Tibial artery (tissue), 4 donors: ENCODE measurements around the gene YWHAQ.
"Not testable (repeated sequence)": the region's sequence is repeated elsewhere in the genome, so short reads cannot be mapped to it uniquely, and the experiment has no call there.

Experiments
- DNase-seq, 2 donors: peaks; one replicate each; pipeline ENCODE4 v3.0.0-alpha.2; 2019
- H3K27ac ChIP-seq, 2 donors: fragments of 200-600 bp; sonication (generic) in 1 of 2; 1 replicate in 1 of 2; 2 replicates in 1 of 2; pipeline ENCODE4 v1.5.1; 2018 to 2019; ENCODE audit warnings: mild to moderate bottlenecking in 1 of 2
- H3K27me3 ChIP-seq, 2 donors: fragments of 200-600 bp; sonication (generic) in 1 of 2; one replicate each; pipeline versions ENCODE4 v1.5.1 to v1.6.0; 2016 to 2019
- H3K36me3 ChIP-seq, 3 donors: fragments of 200-600 bp; sonication (generic) in 2 of 3; one replicate each; pipeline ENCODE4 v1.5.1; 2016 to 2019; ENCODE audit warnings: mild to moderate bottlenecking in 2 of 3
- H3K4me1 ChIP-seq, 4 donors: fragments of 200-600 bp; sonication (generic) in 2 of 4; 1 replicate in 3 of 4; 2 replicates in 1 of 4; pipeline ENCODE4 v1.5.1; 2016 to 2019
- H3K4me3 ChIP-seq, 2 donors: fragments of 200-600 bp; sonication (generic) in 1 of 2; 1 replicate in 1 of 2; 2 replicates in 1 of 2; pipeline ENCODE4 v1.5.1; 2018 to 2019; ENCODE audit warnings: mild to moderate bottlenecking in 2 of 2
- H3K9me3 ChIP-seq, 3 donors: fragments of 200-600 bp; sonication (generic) in 1 of 3; one replicate each; pipeline ENCODE4 v1.5.1; 2016 to 2019
- intact Hi-C: fragments of 100-400 bp; cut with DNase I; formaldehyde crosslinking; loops from one replicate; pipeline ENCODE4 v1.15.0; 2023; ENCODE audit warnings: low total_unique reads
- TF ChIP-seq, protein P1 (sequence below), 2 experiments: fragments of 200-600 bp in 1 of 2; fragments of 450-650 bp in 1 of 2; IDR thresholded peaks; one replicate each; pipeline ENCODE4 v1.5.1; 2017 to 2019; ENCODE audit warnings: antibody characterized with exemption in 2 of 2, mild to moderate bottlenecking in 1 of 2, moderate library complexity in 1 of 2

The YWHAQ gene

DNA sequence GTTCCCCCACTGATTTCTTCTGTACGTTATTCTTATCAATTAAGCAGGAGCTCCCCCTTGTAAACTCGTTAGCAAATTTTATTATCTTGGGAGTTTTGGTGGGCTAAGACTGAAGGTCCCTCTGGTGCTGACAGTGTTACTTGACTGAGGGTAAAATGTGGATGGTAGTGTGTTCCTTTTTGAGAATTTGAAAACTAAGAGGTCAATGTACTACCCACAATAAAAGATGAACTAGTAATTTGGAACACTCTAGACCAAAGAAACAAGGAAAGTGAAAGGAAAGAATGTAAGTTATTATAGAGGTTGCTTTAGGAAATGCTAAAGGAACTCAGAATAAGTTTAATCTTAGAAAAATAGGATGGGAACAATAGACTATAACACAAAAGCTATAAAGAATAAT lies 35.1 kb downstream of the YWHAQ start:
- Histone ChIP-seq H3K4me1 (peaks cover 0 to 48% (median 20%) of the 10 kb centered on the region in 4 donors), H3K4me3 (no peak overlapping the region), H3K9me3 (peaks cover 0 to 18% (median 7%) of the 10 kb centered on the region in 3 donors), H3K36me3 (peaks cover 16 to 34% (median 20%) of the 10 kb centered on the region in 3 donors), H3K27me3 (no peaks in the 10 kb centered on the region), H3K27ac (peak overlapping the region in 1 of 2 donors; percentile 14)
- TF ChIP-seq, protein P1, sequence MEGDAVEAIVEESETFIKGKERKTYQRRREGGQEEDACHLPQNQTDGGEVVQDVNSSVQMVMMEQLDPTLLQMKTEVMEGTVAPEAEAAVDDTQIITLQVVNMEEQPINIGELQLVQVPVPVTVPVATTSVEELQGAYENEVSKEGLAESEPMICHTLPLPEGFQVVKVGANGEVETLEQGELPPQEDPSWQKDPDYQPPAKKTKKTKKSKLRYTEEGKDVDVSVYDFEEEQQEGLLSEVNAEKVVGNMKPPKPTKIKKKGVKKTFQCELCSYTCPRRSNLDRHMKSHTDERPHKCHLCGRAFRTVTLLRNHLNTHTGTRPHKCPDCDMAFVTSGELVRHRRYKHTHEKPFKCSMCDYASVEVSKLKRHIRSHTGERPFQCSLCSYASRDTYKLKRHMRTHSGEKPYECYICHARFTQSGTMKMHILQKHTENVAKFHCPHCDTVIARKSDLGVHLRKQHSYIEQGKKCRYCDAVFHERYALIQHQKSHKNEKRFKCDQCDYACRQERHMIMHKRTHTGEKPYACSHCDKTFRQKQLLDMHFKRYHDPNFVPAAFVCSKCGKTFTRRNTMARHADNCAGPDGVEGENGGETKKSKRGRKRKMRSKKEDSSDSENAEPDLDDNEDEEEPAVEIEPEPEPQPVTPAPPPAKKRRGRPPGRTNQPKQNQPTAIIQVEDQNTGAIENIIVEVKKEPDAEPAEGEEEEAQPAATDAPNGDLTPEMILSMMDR (IDR thresholded peaks at IDR 0.05): no peak
- intact Hi-C loops: no loop called here
- DNase-seq: no peak

DNA sequence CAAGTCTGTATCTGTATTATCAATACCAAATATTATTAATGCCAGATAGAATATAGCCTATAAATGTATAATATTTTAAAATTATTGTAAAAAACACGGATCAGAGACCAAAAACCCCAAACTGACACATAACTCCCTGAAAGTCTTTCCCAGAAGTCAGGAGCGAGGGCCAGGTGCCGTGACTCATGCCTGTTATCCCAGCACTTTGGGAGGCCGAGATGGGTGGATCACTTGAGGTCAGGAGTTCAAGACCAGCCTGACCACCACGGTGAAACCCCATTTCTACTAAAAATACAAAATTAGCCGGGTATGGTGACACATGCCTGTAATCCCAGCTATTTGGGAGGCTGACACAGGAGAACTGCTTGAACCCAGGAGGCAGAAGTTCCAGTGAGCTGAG lies 35.5 kb downstream of the YWHAQ start:
- H3K36me3 ChIP-seq: peaks cover 13 to 29% (median 15%) of the 10 kb centered on the region in 3 donors
- peaks cover 0 to 18% (median 7%) of the 10 kb centered on the region in 3 donors for H3K9me3 ChIP-seq
- peak in 1 of 2 donors; percentile 31 for DNase-seq
- H3K27ac ChIP-seq: peak overlapping the region in 1 of 2 donors; percentile 14
- H3K27me3 ChIP-seq, H3K4me3 ChIP-seq, intact Hi-C loops: not testable (repeated sequence)
- H3K4me1 ChIP-seq: peaks cover 0 to 48% (median 20%) of the 10 kb centered on the region in 4 donors

- Histone ChIP-seq H3K9me3 (peaks cover 0 to 11% (median under 1%) of the 10 kb centered on the region in 3 donors), H3K4me1 (peaks cover 0 to 48% (median 20%) of the 10 kb centered on the region in 4 donors), H3K4me3 (no peak overlapping the region), H3K36me3 (peaks cover 5 to 27% (median 8%) of the 10 kb centered on the region in 3 donors), H3K27me3 (no peaks in the 10 kb centered on the region), H3K27ac (peak overlapping the region; percentile 2 to 14)
- DNase-seq: peak in 1 of 2 donors; percentile 44
- TF ChIP-seq, protein P1 (IDR thresholded peaks at IDR 0.05): no peak
- intact Hi-C loops: no loop called here
Measured at GRCh38 chr2:9594366-9595054, 36.3 kb downstream of the YWHAQ start.

GRCh38 chr2:9593925-9594324 lies 36.9 kb downstream of the YWHAQ start:
- TF ChIP-seq, protein P1 (IDR thresholded peaks at IDR 0.05): no peak

DNA sequence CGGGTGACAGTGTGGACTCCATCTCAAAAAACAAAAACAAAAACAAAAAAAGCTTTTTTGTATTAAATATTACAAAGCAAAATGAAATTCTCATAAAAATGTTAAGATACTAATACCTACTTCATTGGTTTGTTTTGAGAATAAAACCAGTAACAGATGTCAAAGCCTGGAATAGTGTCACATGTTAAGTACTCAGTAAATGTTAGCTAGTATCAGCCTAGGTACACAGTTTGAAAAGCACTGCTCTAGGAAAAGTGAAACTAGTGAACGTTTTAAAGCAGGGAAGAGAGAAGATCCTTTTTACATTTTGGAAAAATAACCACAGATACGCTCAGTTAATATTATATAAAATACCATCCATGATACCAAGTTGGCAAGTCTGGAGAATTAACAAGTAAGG lies 38.1 kb downstream of the YWHAQ start:
- DNase-seq: no peak
- peaks cover 2 to 30% (median 16%) of the 10 kb centered on the region in 3 donors for H3K36me3 ChIP-seq
- H3K27ac ChIP-seq: no peak overlapping the region
- peaks cover 0 to 48% (median 20%) of the 10 kb centered on the region in 4 donors for H3K4me1 ChIP-seq
- TF ChIP-seq, protein P1 (IDR thresholded peaks at IDR 0.05): no peak
- intact Hi-C loops: no loop called here
- H3K4me3 ChIP-seq: no peak overlapping the region
- H3K27me3 ChIP-seq: no peaks in the 10 kb centered on the region
- H3K9me3 ChIP-seq: no peaks in the 10 kb centered on the region

More at GRCh38 chr2:9593925-9594324, 36.9 kb downstream of the YWHAQ start:
- peaks cover 0 to 27% (median 6%) of the 10 kb centered on the region in 3 donors for H3K36me3 ChIP-seq
- peaks cover 0 to 48% (median 20%) of the 10 kb centered on the region in 4 donors for H3K4me1 ChIP-seq
- no peak for DNase-seq
- H3K9me3 ChIP-seq: peaks cover 0 to 6% (median 0%) of the 10 kb centered on the region in 3 donors
- H3K27me3 ChIP-seq: no peaks in the 10 kb centered on the region
- peak overlapping the region in 1 of 2 donors; percentile 14 for H3K27ac ChIP-seq
- intact Hi-C loops: no loop called here
- no peak overlapping the region for H3K4me3 ChIP-seq

GRCh38 chr2:9590641-9591040 lies 40.2 kb downstream of the YWHAQ start:
- TF ChIP-seq, protein P1 (IDR thresholded peaks at IDR 0.05): no peak
- no peak overlapping the region for H3K27ac ChIP-seq
- intact Hi-C loops: no loop called here
- H3K4me1 ChIP-seq: peaks cover 0 to 35% (median 18%) of the 10 kb centered on the region in 4 donors
- H3K9me3 ChIP-seq: no peaks in the 10 kb centered on the region
- no peak for DNase-seq
- no peak overlapping the region for H3K4me3 ChIP-seq
- H3K27me3 ChIP-seq: no peaks in the 10 kb centered on the region
- H3K36me3 ChIP-seq: peaks cover 10 to 36% (median 31%) of the 10 kb centered on the region in 3 donors
